ENCODE results near the gene TSPAN7.

GRCh38 chrX:38516196-38516774 lies 45.1 kb upstream of the TSPAN7 start:
- no peak for TF ChIP-seq CTCF (IDR thresholded peaks at IDR 0.05; ENCODE audit: control extremely low read depth in 1 of 3, insufficient read depth in 1 of 3, low read depth in 1 of 3, low read length in 3 of 3)
- TF ChIP-seq POLR2AphosphoS5 (IDR thresholded peaks at IDR 0.05; ENCODE audit: low read depth, low read length) = no peak
- no peak for TF ChIP-seq GTF2F1 (IDR thresholded peaks at IDR 0.05; ENCODE audit: borderline replicate concordance, low read depth, low read length)
- TF ChIP-seq POLR2A (IDR thresholded peaks at IDR 0.05; ENCODE audit: control extremely low read depth in 1 of 2, low read depth in 2 of 2, low read length in 2 of 2) = no peak
- no peak for TF ChIP-seq TAF7 (optimal IDR thresholded peaks at IDR 0.05; ENCODE audit: borderline replicate concordance, low read depth, low read length)
- no peak for TF ChIP-seq USF2 (IDR thresholded peaks at IDR 0.05; ENCODE audit: low read length)
- TF ChIP-seq EP300 (IDR thresholded peaks at IDR 0.05; ENCODE audit: borderline replicate concordance in 1 of 2, low read depth in 2 of 2, low read length in 2 of 2) = no peak
- TF ChIP-seq CHD2 (IDR thresholded peaks at IDR 0.05; ENCODE audit: low read length) = no peak
- TF ChIP-seq GABPA (IDR thresholded peaks at IDR 0.05; ENCODE audit: borderline replicate concordance, insufficient read depth, low read length) = no peak
- no peak for TF ChIP-seq SIN3A (conservative IDR thresholded peaks at IDR 0.05 in 1 of 2, IDR thresholded peaks at IDR 0.05 in 1 of 2; ENCODE audit: low read depth in 1 of 2, low read length in 2 of 2)
- TF ChIP-seq EZH2 (IDR thresholded peaks at IDR 0.05; ENCODE audit: low read depth, low read length, severe bottlenecking) = no peak
- TF ChIP-seq BCL11A (IDR thresholded peaks at IDR 0.05; ENCODE audit: low read depth in 2 of 2, low read length in 2 of 2) = no peak
- TF ChIP-seq TEAD4 (IDR thresholded peaks at IDR 0.05; ENCODE audit: low read depth, low read length) = no peak
- TF ChIP-seq MAX (IDR thresholded peaks at IDR 0.05) = no peak

Data from H1 (cell line).